Natural killer cell (primary cell): ENCODE results near the gene HOXA2. TPM values are rescaled to one million over a fixed set of nuclear protein-coding genes. Genes with fewer than 3 reads are reported as not detected.

Source experiments
- ATAC-seq, 3 donors: fragments of 150-1000 bp in 2 of 3; fragments of 200-7000 bp in 1 of 3; cut with Tn5 transposase; 1 replicate in 1 of 3; 2 replicates in 2 of 3; pipeline ENCODE4 v1.10.0; 2021; ENCODE audit warnings: mild to moderate bottlenecking in 2 of 3, moderate library complexity in 2 of 3
- DNase-seq, 2 donors: peaks; one replicate each; pipeline versions ENCODE4 v3.0.0 to v3.0.0-alpha.2; 2013 to 2021; ENCODE audit warnings: mixed read lengths in 1 of 2
- H3K27ac ChIP-seq: one replicate; pipeline ENCODE4 v1.5.1; 2013; ENCODE audit warnings: mild to moderate bottlenecking, low read length
- H3K27me3 ChIP-seq: one replicate; pipeline ENCODE4 v1.6.1; 2013; ENCODE audit warnings: low read length; ENCODE audit not compliant: control insufficient read depth, insufficient read depth
- H3K36me3 ChIP-seq: one replicate; pipeline ENCODE4 v1.6.1; 2013; ENCODE audit warnings: low read length; ENCODE audit not compliant: control insufficient read depth, insufficient read depth
- H3K4me1 ChIP-seq: one replicate; pipeline ENCODE4 v1.6.1; 2013; ENCODE audit warnings: low read length; ENCODE audit not compliant: control insufficient read depth, insufficient read depth
- H3K4me3 ChIP-seq: one replicate; pipeline ENCODE4 v1.5.1; 2013; ENCODE audit warnings: low read length
- H3K9me3 ChIP-seq: one replicate; pipeline ENCODE4 v1.6.1; 2013; ENCODE audit warnings: low read length; ENCODE audit not compliant: control insufficient read depth, insufficient read depth
- H3K27ac Mint-ChIP-seq, 2 donors: one replicate each; pipeline ENCODE4 v1.8.0; 2022; ENCODE audit warnings: mild to moderate bottlenecking in 2 of 2, mixed read lengths in 2 of 2, moderate library complexity in 1 of 2
- H3K27me3 Mint-ChIP-seq, 2 donors: one replicate each; pipeline ENCODE4 v1.8.0; 2022; ENCODE audit warnings: low read depth in 2 of 2, mixed read lengths in 2 of 2
- H3K36me3 Mint-ChIP-seq: one replicate; pipeline ENCODE4 v1.8.0; 2022; ENCODE audit warnings: mixed read lengths
- H3K4me1 Mint-ChIP-seq, 2 donors: one replicate each; pipeline ENCODE4 v1.8.0; 2022; ENCODE audit warnings: mixed read lengths in 2 of 2
- H3K4me3 Mint-ChIP-seq: one replicate; pipeline ENCODE4 v1.8.0; 2022; ENCODE audit warnings: mild to moderate bottlenecking, moderate library complexity, mixed read lengths
- H3K9me3 Mint-ChIP-seq, 2 donors: one replicate each; pipeline ENCODE4 v1.8.0; 2022; ENCODE audit warnings: mixed read lengths in 2 of 2
- CTCF ChIP-seq: fragments of 200-600 bp; IDR thresholded peaks from one replicate; pipeline ENCODE4 v1.8.0; 2022; ENCODE audit warnings: antibody characterized with exemption
- WGBS: methylation state at CpG from one replicate; pipeline ENCODE4 v1.1.7; 2013; ENCODE audit warnings: missing lambda C conversion rate; ENCODE audit not compliant: insufficient coverage; 5-methylcytosine and 5-hydroxymethylcytosine counted together
- intact Hi-C: fragments of 100-400 bp; cut with micrococcal nuclease; formaldehyde crosslinking; loops from one replicate; pipeline ENCODE4 v1.14.2; 2022
- total RNA-seq, 4 donors: library from RNA; stranded (reverse); fragments of 120-200 nt in 1 of 4; gene quantifications; one replicate each; pipeline versions ENCODE4 v1.2.3 to v1.2.4, GENCODE V29; 2013 to 2022

HOXA2 gene
- total RNA-seq, 3 donors from 2014 or later (not counting 1 experiment from before 2014, with no cell fraction given), result not detected

- H3K27ac Mint-ChIP-seq, result no peak overlapping the region
- no peaks in the 10 kb centered on the region for H3K36me3 ChIP-seq
Observed at GRCh38 chr7:27123477-27124053, 21.1 kb upstream of the HOXA2 start.

DNA sequence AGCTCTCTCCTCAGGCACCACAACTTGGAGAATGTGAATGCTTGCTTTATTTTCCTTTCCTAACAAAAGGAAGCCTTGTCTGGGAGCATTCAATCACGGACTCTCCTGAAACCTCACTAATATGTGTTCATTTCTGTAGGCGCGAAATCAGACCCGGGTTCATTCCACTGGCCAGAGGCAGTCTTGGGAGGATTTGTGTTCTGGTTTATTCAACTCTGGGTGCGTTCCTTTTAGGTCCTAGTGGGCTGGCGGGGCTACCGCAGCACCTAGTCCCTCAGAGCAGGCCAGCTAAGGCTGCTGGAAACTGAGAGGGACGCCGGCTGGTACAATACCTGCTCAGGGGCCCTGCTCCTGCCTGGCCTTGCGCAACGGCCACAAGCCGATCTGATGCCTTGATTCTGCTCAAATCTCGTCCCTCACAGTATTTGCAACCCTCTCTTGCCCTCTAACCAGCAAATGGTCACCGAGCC, 20.6 kb upstream of the HOXA2 start:
- ATAC-seq, result no peak
- no peak overlapping the region for H3K27ac Mint-ChIP-seq
- Histone ChIP-seq H3K27ac (no peak overlapping the region), H3K36me3 (no peaks in the 10 kb centered on the region), H3K4me1 (no peaks in the 10 kb centered on the region), H3K9me3 (no peaks in the 10 kb centered on the region), H3K27me3 (no peaks in the 10 kb centered on the region), H3K4me3 (no peak overlapping the region)
- no peak for DNase-seq
- H3K36me3 Mint-ChIP-seq, result no peaks in the 10 kb centered on the region
- H3K4me1 Mint-ChIP-seq, result no peaks in the 10 kb centered on the region
- no peaks in the 10 kb centered on the region for H3K9me3 Mint-ChIP-seq
- intact Hi-C loops, result no loop called here
- no peak overlapping the region for H3K4me3 Mint-ChIP-seq
- no peak for TF ChIP-seq CTCF
- 89% methylated on average over 13 of the region's 14 CpGs for WGBS
- peaks cover 11 to 28% of the 10 kb centered on the region in 2 donors for H3K27me3 Mint-ChIP-seq

More at GRCh38 chr7:27123477-27124053, 21.1 kb upstream of the HOXA2 start:
- H3K36me3 Mint-ChIP-seq, result no peaks in the 10 kb centered on the region
- Histone ChIP-seq H3K27me3 (no peaks in the 10 kb centered on the region), H3K4me1 (no peaks in the 10 kb centered on the region), H3K9me3 (no peaks in the 10 kb centered on the region), H3K4me3 (no peak overlapping the region), H3K27ac (no peak overlapping the region)
- H3K9me3 Mint-ChIP-seq, result no peaks in the 10 kb centered on the region
- DNase-seq (no peak), ATAC-seq (no peak)
- no peaks in the 10 kb centered on the region for H3K4me1 Mint-ChIP-seq
- 97% methylated on average over 18 of the region's 26 CpGs for WGBS
- H3K27me3 Mint-ChIP-seq, result peaks cover 11 to 28% of the 10 kb centered on the region in 2 donors
- no peak for TF ChIP-seq CTCF
- H3K4me3 Mint-ChIP-seq, result no peak overlapping the region
- intact Hi-C loops, result no loop called here

DNA sequence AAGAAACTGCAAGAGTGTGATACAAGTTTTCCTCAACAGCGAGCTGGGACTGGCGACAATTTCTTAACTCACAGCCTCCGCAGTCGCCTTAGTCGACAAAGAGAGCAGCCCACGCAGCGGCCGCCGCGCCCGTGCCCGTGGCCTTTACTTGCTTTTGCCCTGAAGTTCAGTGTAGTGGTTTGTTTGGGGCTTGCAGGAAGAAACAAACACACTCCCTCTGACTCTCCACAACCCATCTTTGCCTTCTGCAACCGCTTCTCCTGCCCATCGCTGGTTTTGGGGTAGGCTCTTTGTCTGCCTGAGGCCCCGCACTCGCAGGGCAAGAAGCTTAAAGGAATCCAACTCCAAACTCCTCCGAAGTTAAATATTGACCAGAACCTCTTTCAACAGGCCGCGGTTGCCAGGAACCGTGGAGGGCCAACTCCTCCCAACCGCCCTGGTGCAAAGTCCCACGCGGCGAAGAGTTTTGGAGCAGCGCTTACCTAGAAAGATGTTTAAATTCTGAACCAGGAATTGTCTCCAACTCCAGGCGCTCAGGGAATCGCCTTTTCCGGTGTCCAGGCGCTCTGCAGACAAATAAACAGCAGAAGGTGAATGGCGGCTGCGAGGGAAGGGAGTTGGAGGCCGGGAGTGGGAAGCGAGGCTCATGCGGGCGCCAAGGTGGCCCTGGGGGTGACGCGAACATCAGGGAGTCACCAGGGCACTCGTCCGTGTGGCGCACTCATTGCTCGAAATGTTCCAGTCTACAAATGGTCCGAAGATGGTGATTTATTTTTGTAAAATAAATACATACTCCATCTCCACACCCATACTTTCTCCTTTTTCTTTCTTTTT, 19.8 kb upstream of the HOXA2 start:
- no peak for TF ChIP-seq CTCF
- no peaks in the 10 kb centered on the region for H3K9me3 ChIP-seq

More for the DNA sequence above, 19.8 kb upstream of the HOXA2 start:
- H3K4me3 ChIP-seq, result no peak overlapping the region
- Mint-ChIP-seq H3K27ac (no peak overlapping the region), H3K4me3 (no peak overlapping the region), H3K9me3 (no peaks in the 10 kb centered on the region), H3K4me1 (no peaks in the 10 kb centered on the region), H3K27me3 (peaks cover 11 to 23% of the 10 kb centered on the region in 2 donors), H3K36me3 (no peaks in the 10 kb centered on the region)
- no peak for ATAC-seq
- 94% methylated on average over 30 of the region's 42 CpGs for WGBS
- H3K4me1 ChIP-seq, result no peaks in the 10 kb centered on the region
- no peak overlapping the region for H3K27ac ChIP-seq
- H3K36me3 ChIP-seq, result no peaks in the 10 kb centered on the region
- DNase-seq, result no peak
- intact Hi-C loops, result no loop called here
- no peaks in the 10 kb centered on the region for H3K27me3 ChIP-seq
